ENCODE results near the gene PDE3A. TPM values are rescaled to one million over a fixed set of nuclear protein-coding genes. Genes with fewer than 3 reads are reported as not detected.

PDE3A gene
- total RNA-seq, 1 experiment from 2014 or later: 0.12 TPM

- ChIA-PET RAD21 (ENCODE audit: low non-redundant PET in 1 of 2, low total read pairs in 2 of 2, uncharacterized antibody in 2 of 2, unreplicated experiment in 2 of 2) (interaction anchor here in 1 of 2 experiments (0.7 kb wide), 1 partner anchor 763 kb away, joined by 3 read pairs; no protein-coding TSS in a partner anchor), CTCF (no interaction called here), POLR2A (no interaction called here)
- Histone ChIP-seq H3K27me3 (ENCODE audit: insufficient read depth, low read length) (no peaks in the 10 kb centered on the region), H3K36me3 (ENCODE audit: control insufficient read depth in 1 of 2, insufficient read depth in 2 of 2, low read length in 2 of 2) (no peaks in the 10 kb centered on the region), H3K4me2 (ENCODE audit: low read length) (no peak overlapping the region), H3K79me2 (ENCODE audit: insufficient read depth, low read length) (no peaks in the 10 kb centered on the region), H3K9me3 (ENCODE audit: control insufficient read depth in 1 of 2, insufficient read depth in 1 of 2, low read depth in 1 of 2, low read length in 2 of 2) (no peaks in the 10 kb centered on the region), H3K27ac (ENCODE audit: low read depth, low read length) (no peak overlapping the region), H3K9me2 (ENCODE audit: insufficient read depth) (no peaks in the 10 kb centered on the region), H2AFZ (ENCODE audit: low read depth, low read length, poor library complexity, severe bottlenecking) (no peak overlapping the region), H3K4me1 (ENCODE audit: control insufficient read depth in 1 of 2, insufficient read depth in 2 of 2, low read length in 2 of 2) (no peaks in the 10 kb centered on the region), H3K4me3 (replicated peaks in 1 of 2; ENCODE audit: low read depth in 1 of 2, low read length in 2 of 2) (no peak overlapping the region), H4K20me1 (ENCODE audit: insufficient read depth) (no peaks in the 10 kb centered on the region), H3K9ac (ENCODE audit: low read length) (no peak overlapping the region)
- TF ChIP-seq RAD21 (IDR thresholded peaks at IDR 0.05; ENCODE audit: low read depth) (no peak), CEBPB (IDR thresholded peaks at IDR 0.05; ENCODE audit: low read depth) (no peak), ELF1 (IDR thresholded peaks at IDR 0.05; ENCODE audit: borderline replicate concordance, low read depth) (no peak), CTCF (IDR thresholded peaks at IDR 0.05 in 2 of 3, conservative IDR thresholded peaks at IDR 0.05 in 1 of 3; ENCODE audit: borderline replicate concordance in 1 of 3, insufficient read depth in 1 of 3, low read depth in 2 of 3, low read length in 2 of 3) (no peak), ATF3 (IDR thresholded peaks at IDR 0.05) (no peak), JUND (IDR thresholded peaks at IDR 0.05) (no peak), TCF7L2 (IDR thresholded peaks at IDR 0.05; ENCODE audit: borderline replicate concordance, extremely low read depth, insufficient read depth, insufficient read length) (no peak), YY1 (IDR thresholded peaks at IDR 0.05; ENCODE audit: extremely low read depth, insufficient replicate concordance, low read depth, low read length) (no peak), SIN3A (IDR thresholded peaks at IDR 0.05; ENCODE audit: low read depth) (no peak), EZH2phosphoT487 (IDR thresholded peaks at IDR 0.05; ENCODE audit: borderline replicate concordance) (no peak), EGR1 (IDR thresholded peaks at IDR 0.05; ENCODE audit: low read depth) (no peak)
- TF ChIP-seq, protein P1, sequence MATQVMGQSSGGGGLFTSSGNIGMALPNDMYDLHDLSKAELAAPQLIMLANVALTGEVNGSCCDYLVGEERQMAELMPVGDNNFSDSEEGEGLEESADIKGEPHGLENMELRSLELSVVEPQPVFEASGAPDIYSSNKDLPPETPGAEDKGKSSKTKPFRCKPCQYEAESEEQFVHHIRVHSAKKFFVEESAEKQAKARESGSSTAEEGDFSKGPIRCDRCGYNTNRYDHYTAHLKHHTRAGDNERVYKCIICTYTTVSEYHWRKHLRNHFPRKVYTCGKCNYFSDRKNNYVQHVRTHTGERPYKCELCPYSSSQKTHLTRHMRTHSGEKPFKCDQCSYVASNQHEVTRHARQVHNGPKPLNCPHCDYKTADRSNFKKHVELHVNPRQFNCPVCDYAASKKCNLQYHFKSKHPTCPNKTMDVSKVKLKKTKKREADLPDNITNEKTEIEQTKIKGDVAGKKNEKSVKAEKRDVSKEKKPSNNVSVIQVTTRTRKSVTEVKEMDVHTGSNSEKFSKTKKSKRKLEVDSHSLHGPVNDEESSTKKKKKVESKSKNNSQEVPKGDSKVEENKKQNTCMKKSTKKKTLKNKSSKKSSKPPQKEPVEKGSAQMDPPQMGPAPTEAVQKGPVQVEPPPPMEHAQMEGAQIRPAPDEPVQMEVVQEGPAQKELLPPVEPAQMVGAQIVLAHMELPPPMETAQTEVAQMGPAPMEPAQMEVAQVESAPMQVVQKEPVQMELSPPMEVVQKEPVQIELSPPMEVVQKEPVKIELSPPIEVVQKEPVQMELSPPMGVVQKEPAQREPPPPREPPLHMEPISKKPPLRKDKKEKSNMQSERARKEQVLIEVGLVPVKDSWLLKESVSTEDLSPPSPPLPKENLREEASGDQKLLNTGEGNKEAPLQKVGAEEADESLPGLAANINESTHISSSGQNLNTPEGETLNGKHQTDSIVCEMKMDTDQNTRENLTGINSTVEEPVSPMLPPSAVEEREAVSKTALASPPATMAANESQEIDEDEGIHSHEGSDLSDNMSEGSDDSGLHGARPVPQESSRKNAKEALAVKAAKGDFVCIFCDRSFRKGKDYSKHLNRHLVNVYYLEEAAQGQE (IDR thresholded peaks at IDR 0.05; ENCODE audit: low read depth): no peak
- TF ChIP-seq, protein P2, sequence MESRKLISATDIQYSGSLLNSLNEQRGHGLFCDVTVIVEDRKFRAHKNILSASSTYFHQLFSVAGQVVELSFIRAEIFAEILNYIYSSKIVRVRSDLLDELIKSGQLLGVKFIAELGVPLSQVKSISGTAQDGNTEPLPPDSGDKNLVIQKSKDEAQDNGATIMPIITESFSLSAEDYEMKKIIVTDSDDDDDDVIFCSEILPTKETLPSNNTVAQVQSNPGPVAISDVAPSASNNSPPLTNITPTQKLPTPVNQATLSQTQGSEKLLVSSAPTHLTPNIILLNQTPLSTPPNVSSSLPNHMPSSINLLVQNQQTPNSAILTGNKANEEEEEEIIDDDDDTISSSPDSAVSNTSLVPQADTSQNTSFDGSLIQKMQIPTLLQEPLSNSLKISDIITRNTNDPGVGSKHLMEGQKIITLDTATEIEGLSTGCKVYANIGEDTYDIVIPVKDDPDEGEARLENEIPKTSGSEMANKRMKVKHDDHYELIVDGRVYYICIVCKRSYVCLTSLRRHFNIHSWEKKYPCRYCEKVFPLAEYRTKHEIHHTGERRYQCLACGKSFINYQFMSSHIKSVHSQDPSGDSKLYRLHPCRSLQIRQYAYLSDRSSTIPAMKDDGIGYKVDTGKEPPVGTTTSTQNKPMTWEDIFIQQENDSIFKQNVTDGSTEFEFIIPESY (IDR thresholded peaks at IDR 0.05; ENCODE audit: extremely low read depth, insufficient replicate concordance, low read length): no peak
- TF ChIP-seq, protein P3, sequence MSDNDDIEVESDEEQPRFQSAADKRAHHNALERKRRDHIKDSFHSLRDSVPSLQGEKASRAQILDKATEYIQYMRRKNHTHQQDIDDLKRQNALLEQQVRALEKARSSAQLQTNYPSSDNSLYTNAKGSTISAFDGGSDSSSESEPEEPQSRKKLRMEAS (IDR thresholded peaks at IDR 0.05): no peak
- DNase-seq (ENCODE audit: low read depth, low spot score) (no peak), ATAC-seq (no peak)
- no TSS peak for BruUV-seq (replicated peaks)
- intact Hi-C loops (cut with micrococcal nuclease): no loop called here
Measured at GRCh38 chr12:20620261-20620660, 251.9 kb downstream of the PDE3A start.

All from HCT116 (cell line).